Stimulated activated CD8-positive, alpha-beta memory T cell treated with anti-CD3 and anti-CD28 coated beads, Interleukin-4, amount 100 ng/mL, for 24 hours (primary cell): Measurements from ENCODE around the gene MCU.
"Not testable (repeated sequence)": the region's sequence is repeated elsewhere in the genome, so short reads cannot be mapped to it uniquely, and the experiment has no call there.

ENCODE experiments used
- DNase-seq: peaks from one replicate; pipeline ENCODE4 v3.0.0-alpha.2; 2020; ENCODE audit warnings: low read depth

MCU gene

GRCh38 chr10:72903941-72904446 lies 212.1 kb downstream of the MCU start:
- not testable (repeated sequence) for DNase-seq

GRCh38 chr10:72904806-72905205 lies 212.9 kb downstream of the MCU start:
- DNase-seq = no peak

DNA sequence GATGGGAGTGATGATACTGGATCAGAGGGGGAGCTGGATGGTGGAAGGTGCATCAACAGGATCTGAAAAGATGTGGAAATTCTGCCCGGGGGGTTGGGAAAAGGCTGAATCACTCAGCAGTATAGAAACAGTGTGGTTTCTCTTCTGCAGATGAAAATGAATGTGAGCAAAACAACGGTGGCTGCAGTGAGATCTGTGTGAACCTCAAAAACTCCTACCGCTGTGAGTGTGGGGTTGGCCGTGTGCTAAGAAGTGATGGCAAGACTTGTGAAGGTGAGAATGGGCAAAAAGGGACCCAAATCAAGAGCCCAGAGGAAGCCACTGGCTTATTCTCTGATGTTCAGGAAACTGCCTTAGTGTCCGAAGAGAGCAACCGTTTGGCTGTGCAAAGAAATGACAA lies 214.5 kb downstream of the MCU start:
- DNase-seq = no peak

- DNase-seq = no peak
These were observed 218.8 kb downstream of the MCU start for GRCh38 chr10:72910705-72911104.

GRCh38 chr10:72911758-72912157 lies 219.8 kb downstream of the MCU start:
- DNase-seq = no peak

- DNase-seq = no peak
These were observed 220.8 kb downstream of the MCU start for GRCh38 chr10:72912736-72913135.

- no peak for DNase-seq
These were observed 221.3 kb downstream of the MCU start for GRCh38 chr10:72913287-72913686.

GRCh38 chr10:72917201-72917600 lies 225.3 kb downstream of the MCU start:
- not testable (repeated sequence) for DNase-seq

DNA sequence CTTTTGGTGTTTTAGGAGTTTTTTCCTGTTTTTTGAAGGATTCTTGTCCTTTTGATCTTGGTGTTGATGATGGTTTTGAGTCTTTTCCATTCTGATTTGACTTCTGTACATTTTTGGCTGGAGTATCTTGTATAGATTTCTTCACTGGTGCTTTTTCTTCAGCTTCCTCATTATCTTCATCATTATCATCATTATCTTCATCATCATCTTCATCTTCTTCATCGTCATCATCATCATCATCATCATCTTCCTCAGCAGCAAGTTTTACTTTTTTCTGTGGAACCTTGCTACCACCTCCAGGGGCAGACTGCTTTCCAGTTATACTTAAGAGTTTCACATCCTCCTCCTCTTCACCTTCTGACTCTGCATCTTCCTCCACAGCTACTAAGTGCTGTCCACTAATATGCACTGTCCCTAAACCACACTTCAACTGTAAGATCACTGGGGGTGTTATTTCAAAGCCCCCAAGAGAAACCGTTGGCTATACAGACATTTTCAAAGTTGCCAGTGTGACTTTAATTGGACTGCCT lies 225.9 kb downstream of the MCU start:
- DNase-seq = not testable (repeated sequence)

DNA sequence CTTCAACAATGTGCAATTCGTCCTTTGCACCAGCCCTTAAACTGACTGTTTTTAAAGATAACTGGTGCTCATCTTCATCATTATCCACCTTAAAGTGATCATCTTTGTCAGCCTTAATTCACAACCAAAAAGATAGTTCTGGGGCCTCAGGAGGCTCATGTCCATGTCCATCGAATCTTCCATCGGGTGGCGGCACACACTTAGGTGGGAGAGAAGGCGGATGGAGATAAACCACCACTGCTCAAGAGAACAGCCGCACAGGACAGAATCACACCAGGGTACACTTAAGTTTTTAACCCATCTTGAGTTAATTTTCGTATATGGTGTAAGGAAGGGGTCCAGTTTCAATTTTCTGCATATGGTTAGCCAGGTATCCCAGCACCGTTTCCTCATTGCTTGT lies 226.4 kb downstream of the MCU start:
- DNase-seq = no peak

- DNase-seq = not testable (repeated sequence)
These were observed 229.3 kb downstream of the MCU start for GRCh38 chr10:72921147-72921683.

DNA sequence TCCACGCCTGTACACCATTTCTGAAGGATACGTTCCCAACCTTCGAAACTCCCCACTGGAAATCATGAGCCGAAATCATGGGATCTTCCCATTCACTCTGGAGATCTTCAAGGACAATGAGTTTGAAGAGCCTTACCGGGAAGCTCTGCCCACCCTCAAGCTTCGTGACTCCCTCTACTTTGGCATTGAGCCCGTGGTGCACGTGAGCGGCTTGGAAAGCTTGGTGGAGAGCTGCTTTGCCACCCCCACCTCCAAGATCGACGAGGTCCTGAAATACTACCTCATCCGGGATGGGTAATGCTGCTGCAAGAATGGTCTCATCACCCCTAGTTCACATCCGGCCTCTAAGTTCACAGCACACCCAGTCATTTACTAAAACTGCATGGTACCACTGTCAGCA lies 232.4 kb downstream of the MCU start:
- DNase-seq = no peak

- DNase-seq = no peak
These were observed 234.1 kb downstream of the MCU start for GRCh38 chr10:72925951-72926465.

GRCh38 chr10:72927485-72927884 lies 235.5 kb downstream of the MCU start:
- no peak for DNase-seq

- DNase-seq = no peak
These were observed 236.9 kb downstream of the MCU start for GRCh38 chr10:72928798-72929197.

DNA sequence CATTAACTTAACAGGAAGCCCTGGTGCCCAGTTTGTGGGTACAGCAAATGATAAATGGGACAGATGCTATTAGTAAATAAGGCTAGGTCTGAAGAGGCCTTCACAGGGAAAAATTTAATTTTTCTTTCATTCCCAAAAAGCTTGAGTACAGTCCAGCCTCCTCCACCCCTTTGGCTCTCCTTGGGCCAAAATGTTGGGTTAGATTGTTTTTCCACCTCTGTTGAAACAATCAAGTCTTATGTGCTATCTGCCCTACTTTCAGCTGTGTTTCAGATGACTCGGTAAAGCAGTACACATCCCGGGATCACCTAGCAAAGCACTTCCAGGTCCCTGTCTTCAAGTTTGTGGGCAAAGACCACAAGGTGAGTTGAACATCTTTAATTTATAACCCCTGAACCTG lies 238.3 kb downstream of the MCU start:
- no peak for DNase-seq

DNA sequence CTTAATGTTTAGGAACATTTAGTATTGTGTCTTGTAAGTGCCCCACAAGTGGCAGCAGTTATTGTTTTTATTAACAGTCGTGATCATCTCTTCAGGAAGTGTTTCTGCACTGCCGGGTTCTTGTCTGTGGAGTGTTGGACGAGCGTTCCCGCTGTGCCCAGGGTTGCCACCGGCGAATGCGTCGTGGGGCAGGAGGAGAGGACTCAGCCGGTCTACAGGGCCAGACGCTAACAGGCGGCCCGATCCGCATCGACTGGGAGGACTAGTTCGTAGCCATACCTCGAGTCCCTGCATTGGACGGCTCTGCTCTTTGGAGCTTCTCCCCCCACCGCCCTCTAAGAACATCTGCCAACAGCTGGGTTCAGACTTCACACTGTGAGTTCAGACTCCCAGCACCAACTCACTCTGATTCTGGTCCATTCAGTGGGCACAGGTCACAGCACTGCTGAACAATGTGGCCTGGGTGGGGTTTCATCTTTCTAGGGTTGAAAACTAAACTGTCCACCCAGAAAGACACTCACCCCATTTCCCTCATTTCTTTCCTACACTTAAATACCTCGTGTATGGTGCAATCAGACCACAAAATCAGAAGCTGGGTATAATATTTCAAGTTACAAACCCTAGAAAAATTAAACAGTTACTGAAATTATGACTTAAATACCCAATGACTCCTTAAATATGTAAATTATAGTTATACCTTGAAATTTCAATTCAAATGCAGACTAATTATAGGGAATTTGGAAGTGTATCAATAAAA lies 240.5 kb downstream of the MCU start:
- no peak for DNase-seq

- no peak for DNase-seq
These were observed 243.4 kb downstream of the MCU start for GRCh38 chr10:72935361-72935760.
